AG10803 (cell line): ENCODE data around the gene MTFP1.
A peak's percentile ranks its signal among the peaks of the same experiment; 100 is the strongest.

ENCODE experiments used
- DNase-seq: peaks from one replicate; pipeline ENCODE4 v3.0.0; 2010; ENCODE audit warnings: low read depth
- H3K4me3 ChIP-seq: 2 replicates; pipeline ENCODE4 v1.5.1; 2011; ENCODE audit warnings: mild to moderate bottlenecking, low read length, control low read depth
- CTCF ChIP-seq: conservative IDR thresholded peaks from 2 replicates; pipeline ENCODE4 v1.5.1; 2011; ENCODE audit warnings: mild to moderate bottlenecking, low read length, control low read depth, inconsistent platforms

Gene MTFP1

DNA sequence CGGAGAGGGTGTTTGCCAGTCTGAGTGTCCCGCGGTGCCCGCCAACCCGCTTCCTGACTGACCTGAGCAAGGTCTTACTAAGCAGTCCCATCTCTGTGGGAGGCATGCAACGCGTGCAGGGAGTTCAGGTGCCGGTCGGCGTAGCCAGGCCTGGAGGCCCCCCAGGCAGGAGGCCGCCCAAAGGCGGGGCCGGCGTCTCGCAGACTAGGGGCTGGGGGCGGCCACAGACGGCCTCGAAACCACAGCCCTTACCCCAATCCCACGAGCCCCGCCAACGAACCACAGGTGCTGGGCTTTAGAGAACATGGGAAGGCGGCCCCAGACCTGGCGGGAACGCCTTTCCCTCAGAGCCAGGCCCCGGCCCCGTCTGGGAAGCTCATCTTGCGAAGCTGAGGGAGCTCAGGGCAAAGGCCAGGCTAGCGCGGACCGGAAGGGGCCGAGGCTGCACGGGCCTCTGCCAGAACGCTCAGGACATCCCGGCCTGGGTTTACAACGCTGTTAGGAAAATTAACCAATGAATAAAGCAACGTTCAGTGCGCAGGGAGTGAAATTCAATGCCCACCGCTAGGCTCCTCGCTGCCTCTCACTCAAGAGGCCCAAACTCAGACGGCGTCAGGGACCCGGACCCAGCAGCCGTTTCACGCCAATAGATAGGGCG, 2.1 kb upstream of the MTFP1 start:
- DNase-seq, result no peak

DNA sequence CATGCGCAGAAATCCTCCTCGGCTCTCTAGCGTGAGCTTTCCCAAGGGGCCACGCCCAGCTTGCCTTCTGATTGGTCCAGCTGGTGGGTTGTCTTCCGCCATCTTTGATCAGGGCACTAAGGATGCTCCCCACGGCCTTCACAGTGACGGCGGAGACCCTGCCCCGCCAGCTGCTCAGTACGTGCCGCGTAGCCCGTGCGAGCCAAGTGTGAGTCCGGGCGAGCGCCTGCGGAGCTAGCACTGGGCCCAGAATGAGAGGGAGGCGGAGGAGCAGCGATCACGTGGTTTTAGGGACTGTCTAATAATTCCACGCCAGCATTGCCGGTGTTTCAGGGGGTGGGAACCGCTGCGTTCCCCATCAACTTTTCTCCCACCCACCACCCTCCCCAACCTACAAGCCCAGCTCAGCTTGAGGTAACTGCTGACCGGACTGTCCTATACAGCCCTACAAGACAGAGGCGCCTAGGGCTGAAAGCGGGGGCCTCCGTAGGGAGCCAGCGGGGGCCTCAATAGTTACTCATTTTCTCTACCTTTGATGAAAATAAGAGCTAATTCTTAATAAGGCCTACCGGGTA, 1.5 kb upstream of the MTFP1 start:
- no peak for TF ChIP-seq CTCF
- H3K4me3 ChIP-seq, result peak overlapping the region; percentile 75
- peak; percentile 100 for DNase-seq

More for the DNA sequence above, 2.1 kb upstream of the MTFP1 start:
- H3K4me3 ChIP-seq, result peak overlapping the region; percentile 75
- no peak for TF ChIP-seq CTCF

- peak; percentile 27 for TF ChIP-seq CTCF
- no peak for DNase-seq
- H3K4me3 ChIP-seq, result peak overlapping the region; percentile 67
Measured at GRCh38 chr22:30424534-30425326, 838 bp upstream of the MTFP1 start.

DNA sequence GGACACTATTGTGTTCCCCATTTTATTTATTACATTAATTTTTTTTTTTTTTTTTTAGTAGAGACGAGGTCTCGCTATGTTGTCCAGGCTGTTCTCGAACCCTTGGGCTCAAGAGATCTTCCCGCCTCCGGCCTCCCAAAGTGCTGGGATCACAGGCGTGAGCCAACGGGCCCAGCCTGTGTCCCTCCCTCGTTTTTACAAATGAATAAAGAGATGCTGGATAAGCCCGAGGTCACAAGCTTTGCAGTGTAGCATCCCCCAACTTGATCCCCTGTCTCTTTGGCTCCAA, 297 bp upstream of the MTFP1 start:
- TF ChIP-seq CTCF, result no peak
- no peak for DNase-seq
- H3K4me3 ChIP-seq, result peak overlapping the region; percentile 67

DNA sequence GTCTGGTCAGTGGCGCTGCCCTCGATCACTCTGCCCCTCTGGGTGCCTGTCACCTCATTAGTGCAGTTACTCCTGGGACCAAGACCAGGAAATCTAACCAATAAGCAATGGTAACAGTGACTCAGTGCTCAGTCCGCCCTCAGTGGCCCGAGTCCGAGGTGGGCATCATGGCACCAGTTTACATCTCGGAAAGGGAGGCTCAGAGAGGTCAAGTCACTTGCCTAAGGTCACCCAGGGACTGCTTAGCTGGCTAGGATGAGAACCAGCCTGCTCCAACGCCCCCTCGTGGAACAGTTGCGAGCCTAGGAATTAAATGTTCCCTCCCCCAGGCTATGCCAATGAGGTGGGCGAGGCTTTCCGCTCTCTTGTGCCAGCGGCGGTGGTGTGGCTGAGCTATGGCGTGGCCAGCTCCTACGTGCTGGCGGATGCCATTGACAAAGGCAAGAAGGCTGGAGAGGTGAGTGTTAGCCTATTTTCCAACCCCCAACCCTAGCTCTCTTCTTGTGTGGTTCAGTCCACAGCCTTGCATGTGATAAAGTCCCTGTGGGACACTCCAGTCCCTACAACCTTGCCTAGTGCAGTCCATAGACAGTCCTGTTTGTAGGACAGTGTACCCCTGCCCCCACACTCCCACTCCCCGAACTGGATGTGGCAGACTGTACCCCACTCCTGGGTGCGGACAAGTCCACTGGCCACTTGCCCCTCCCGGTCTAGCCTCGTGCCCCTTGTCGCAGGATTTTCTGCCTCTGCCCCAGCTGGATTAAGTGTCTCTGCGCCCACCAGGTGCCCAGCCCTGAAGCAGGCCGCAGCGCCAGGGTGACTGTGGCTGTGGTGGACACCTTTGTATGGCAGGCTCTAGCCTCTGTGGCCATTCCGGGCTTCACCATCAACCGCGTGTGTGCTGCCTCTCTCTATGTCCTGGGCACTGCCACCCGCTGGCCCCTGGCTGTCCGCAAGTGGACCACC, 1.1 kb downstream of the MTFP1 start:
- peak; percentile 69 for DNase-seq
- peak; percentile 72 for TF ChIP-seq CTCF
- H3K4me3 ChIP-seq, result peak overlapping the region; percentile 67

DNA sequence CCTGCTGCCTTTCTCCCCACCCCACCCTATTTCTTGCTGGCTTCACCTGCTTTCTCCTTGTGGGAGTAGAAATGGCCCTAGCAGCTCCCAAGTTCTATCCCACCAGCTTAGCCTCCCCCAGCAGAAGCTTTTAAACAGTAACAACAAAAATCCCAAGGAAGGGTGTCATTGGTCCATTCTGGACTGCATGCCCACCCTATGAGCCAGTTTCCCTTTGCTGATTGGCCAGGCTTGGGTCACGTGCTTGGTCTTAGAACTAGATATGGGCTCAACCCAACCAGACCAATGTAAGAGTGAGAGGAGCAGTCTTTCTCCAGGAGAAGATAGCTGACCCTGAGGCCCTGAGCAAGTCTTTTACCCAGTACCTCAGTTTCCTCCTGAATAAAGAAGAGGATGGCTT, 2.3 kb downstream of the MTFP1 start:
- no peak for DNase-seq
- no peak for TF ChIP-seq CTCF
- H3K4me3 ChIP-seq, result no peak overlapping the region
